Cardiac fibroblast (primary cell): ENCODE measurements around the gene XRCC5.

Source experiments
- DNase-seq, 2 donors: peaks; one replicate each; pipeline versions ENCODE4 v3.0.0 to v3.0.0-alpha.2; 2010; ENCODE audit warnings: low read depth in 2 of 2
- H3K4me3 ChIP-seq, 2 donors: replicated peaks in 1 of 2; 1 replicate in 1 of 2; 2 replicates in 1 of 2; pipeline ENCODE4 v1.5.1; 2011; ENCODE audit warnings: low read depth in 2 of 2, low read length in 2 of 2, mild to moderate bottlenecking in 2 of 2, moderate library complexity in 1 of 2
- CTCF ChIP-seq: IDR thresholded peaks from one replicate; pipeline ENCODE4 v1.5.1; 2011; ENCODE audit warnings: low read depth, mild to moderate bottlenecking, low read length, inconsistent platforms

Gene XRCC5

GRCh38 chr2:216108310-216108966 is 710 bp upstream of the XRCC5 start:
- TF ChIP-seq CTCF = no peak
- peak overlapping the region; percentile 50 to 91 for H3K4me3 ChIP-seq
- DNase-seq = no peak

- peak overlapping the region; percentile 90 to 91 for H3K4me3 ChIP-seq
- peak; percentile 44 for TF ChIP-seq CTCF
- peak; percentile 70 to 71 for DNase-seq
These were observed 940 bp downstream of the XRCC5 start for GRCh38 chr2:216109962-216110614.

DNA sequence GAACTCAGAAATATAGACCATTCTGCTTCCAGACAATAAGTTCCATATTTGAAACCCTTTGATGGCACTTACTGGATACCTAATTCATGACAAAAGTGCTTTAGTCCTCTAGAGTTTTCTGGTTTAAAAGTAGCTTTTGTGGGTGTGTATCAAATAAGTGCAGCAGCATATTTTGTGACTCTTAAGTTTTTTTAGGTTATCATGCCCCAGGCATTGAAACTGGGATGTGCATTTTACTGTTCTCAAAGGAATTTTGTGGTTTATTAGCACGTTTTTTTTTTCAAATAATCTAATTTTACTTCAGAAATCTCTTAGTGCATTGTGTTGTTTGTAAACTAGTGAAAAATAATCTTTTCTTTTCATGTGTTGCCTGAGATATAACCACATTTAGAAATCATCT is 1.5 kb downstream of the XRCC5 start:
- no peak for TF ChIP-seq CTCF
- no peak for DNase-seq
- H3K4me3 ChIP-seq = peak overlapping the region in 1 of 2 donors; percentile 90

- TF ChIP-seq CTCF = no peak
- no peak overlapping the region for H3K4me3 ChIP-seq
- no peak for DNase-seq
These were observed 2.0 kb downstream of the XRCC5 start for GRCh38 chr2:216111122-216111521.

GRCh38 chr2:216112926-216113325 is 3.8 kb downstream of the XRCC5 start:
- DNase-seq = no peak
- no peak for TF ChIP-seq CTCF
- no peak overlapping the region for H3K4me3 ChIP-seq

- no peak for TF ChIP-seq CTCF
- no peak for DNase-seq
- H3K4me3 ChIP-seq = no peak overlapping the region
These were observed 4.4 kb downstream of the XRCC5 start for GRCh38 chr2:216113572-216113971.
